ENCODE measurements around the gene CRY2.

Gene CRY2

GRCh38 chr11:45930951-45931570, 83.8 kb downstream of the CRY2 start:
- Histone ChIP-seq H3K9me3 (ENCODE audit: severe bottlenecking) (no peaks in the 10 kb centered on the region), H3K27ac (no peak overlapping the region), H3K27me3 (ENCODE audit: insufficient read depth, low read depth, severe bottlenecking) (no peaks in the 10 kb centered on the region), H3K36me3 (peaks cover 34% of the 10 kb centered on the region), H3K4me3 (ENCODE audit: low read depth, low read length) (no peak overlapping the region)
- no peak for TF ChIP-seq CTCF (IDR thresholded peaks at IDR 0.05; ENCODE audit: low read depth, low read length)
- DNase-seq = no peak

- TF ChIP-seq CTCF (IDR thresholded peaks at IDR 0.05; ENCODE audit: low read depth, low read length) = no peak
- Histone ChIP-seq H3K36me3 (peaks cover 35% of the 10 kb centered on the region), H3K27ac (no peak overlapping the region), H3K4me3 (ENCODE audit: low read depth, low read length) (no peak overlapping the region), H3K27me3 (ENCODE audit: insufficient read depth, low read depth, severe bottlenecking) (no peaks in the 10 kb centered on the region), H3K9me3 (ENCODE audit: severe bottlenecking) (no peaks in the 10 kb centered on the region)
- DNase-seq = no peak
Observed at GRCh38 chr11:45931739-45932138, 84.5 kb downstream of the CRY2 start.

- Histone ChIP-seq H3K9me3 (ENCODE audit: severe bottlenecking) (no peaks in the 10 kb centered on the region), H3K27ac (no peak overlapping the region), H3K36me3 (peaks cover 38% of the 10 kb centered on the region)
Observed at GRCh38 chr11:45932217-45932616, 84.9 kb downstream of the CRY2 start.

More at GRCh38 chr11:45932217-45932616, 84.9 kb downstream of the CRY2 start:
- no peak for TF ChIP-seq CTCF (IDR thresholded peaks at IDR 0.05; ENCODE audit: low read depth, low read length)
- no peak for DNase-seq
- H3K27me3 ChIP-seq (ENCODE audit: insufficient read depth, low read depth, severe bottlenecking) = no peaks in the 10 kb centered on the region
- no peak overlapping the region for H3K4me3 ChIP-seq (ENCODE audit: low read depth, low read length)

Data from WERI-Rb-1 (cell line).